ENCODE data around the gene LYPLAL1.
"Not testable (repeated sequence)": the region's sequence is repeated elsewhere in the genome, so short reads cannot be mapped to it uniquely, and the experiment has no call there.

LYPLAL1 gene

DNA sequence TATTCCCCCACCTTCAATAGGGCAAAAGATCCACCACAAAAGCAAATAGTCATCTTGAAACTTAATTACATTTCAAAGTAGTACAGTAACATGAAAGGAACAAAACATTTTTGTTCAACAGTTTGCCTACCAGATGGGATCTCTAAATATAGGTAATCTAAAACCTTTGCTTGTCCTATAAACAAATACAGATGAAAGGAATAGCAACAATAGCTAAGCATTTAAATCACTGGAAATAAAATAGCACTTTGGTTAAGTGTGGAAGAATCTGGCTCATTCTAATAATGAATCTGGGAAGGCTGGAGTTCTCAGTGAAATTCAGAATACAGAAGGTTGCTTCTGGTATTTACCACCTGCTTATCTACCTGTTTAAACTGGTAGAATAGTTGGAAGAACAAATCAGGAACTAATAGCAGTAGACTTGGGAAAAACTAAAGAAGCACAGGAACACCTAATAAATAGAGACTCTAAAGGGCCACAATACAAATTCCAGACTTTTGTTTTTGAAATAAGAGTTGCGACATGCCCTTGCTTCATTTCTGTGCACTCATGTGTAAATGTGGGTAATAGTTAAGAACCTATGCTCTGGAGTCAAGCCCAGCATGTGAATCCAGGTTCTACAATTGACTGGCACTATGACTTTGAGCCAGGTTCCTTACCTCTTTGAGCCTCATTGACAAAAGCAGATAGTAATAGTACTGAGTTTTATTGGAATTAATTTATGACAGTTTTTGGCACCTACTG lies 2.3 kb upstream of the LYPLAL1 start:
- DNase-seq, result no peak

DNA sequence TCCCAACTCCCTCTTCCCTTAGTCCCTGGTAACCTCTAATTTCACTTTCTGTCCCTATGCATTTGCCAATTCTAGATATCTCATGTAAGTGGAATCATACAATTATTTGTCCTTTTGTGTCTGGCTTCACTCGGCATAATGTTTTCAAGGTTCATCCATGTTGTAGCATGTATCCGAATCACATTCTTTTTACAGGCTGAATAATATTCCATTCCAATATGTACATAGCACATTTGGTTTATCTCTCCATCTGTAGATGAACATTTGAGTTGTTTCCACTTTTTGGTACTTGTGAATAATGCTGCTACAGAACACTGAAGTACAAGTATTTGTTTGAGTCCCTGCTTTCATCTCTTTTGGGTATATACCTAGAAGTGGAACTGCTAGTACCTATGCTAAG lies 857 bp upstream of the LYPLAL1 start:
- DNase-seq, result no peak

DNA sequence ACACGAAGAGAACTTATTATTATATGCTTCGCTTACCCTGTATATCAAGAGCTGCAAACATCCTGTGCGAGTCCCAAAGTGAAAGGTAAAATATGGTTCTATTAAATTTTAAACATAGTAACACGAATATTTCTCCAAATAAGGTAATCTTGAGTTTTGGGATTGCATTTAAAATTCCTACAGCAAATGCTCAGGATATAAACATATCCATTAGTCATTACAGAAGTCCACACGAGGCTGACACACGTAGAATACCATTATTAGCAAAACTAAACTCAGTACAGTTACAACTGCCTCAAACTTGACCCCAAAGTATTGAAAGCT lies 282 bp upstream of the LYPLAL1 start:
- no peak for DNase-seq

DNA sequence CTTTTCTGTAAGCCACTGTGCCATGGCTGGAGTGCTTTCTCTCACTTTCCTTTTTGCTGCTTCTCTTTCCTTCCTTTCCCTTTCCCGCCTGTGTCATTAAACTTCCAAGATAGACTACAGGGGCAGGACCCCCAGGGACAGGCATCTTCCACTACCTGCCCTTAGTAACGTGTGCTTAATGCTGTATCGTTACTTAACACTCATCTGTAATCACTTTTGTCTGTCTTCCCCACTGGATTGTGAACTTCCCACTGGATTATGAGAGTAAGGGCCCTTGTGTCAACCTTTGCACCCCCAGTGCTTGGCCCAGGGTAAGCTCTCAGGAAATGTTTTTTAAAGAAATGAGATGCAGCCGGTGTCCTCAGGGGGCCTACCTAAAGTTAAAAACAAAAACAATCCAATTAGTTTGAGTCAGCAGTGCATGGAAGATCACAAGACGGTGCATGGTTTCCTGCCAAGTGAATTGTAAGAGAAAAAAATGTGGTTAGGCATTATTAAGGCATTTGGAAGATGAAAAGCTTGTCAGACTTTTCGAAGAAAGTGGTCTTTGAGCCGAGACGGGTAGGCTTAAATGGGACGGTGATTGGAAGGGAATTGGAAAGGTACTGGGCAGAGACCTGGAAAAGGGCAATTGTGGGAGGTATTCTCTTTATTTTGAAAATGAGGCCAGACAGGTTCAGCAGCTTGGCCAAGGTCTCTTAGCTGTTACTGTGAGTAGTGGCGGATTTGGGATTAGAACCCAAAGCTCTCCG lies 958 bp downstream of the LYPLAL1 start:
- DNase-seq, result no peak

DNA sequence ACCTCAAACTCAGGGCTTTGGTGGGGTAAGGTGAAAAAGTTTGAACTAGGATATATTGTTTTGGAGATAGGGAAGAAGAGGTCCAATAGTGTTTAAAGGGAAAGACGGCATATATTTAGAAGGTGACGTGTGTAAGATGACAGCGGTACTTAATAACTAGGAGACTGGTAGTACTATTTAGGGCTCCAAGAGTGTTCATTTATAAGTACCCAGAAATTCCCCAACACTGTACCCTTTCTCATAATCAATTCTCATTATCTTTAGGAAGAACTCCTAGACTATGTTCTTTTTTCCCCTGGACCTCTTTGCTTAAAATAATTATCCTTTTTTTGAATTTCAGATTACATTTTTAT lies 1.5 kb downstream of the LYPLAL1 start:
- DNase-seq, result no peak

DNA sequence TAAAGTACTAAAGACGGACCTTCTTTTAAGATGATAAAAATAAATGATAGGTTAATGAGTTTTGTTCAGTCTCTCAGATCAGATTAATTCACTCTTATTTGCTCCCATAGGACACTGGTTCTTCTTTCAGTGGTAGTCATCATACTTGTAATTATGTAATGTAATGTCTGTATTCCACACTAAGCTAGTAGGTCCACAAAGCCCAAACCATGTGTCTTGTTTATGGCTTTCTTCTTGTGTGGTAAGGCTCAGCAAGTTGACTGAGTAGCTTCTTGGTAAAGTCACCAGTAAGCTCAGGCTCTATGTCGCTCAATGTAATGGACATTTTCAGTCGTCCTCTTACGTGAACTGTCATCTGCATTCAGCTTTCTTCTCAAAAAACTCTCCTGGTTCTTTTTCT lies 2.5 kb downstream of the LYPLAL1 start:
- DNase-seq, result no peak

DNA sequence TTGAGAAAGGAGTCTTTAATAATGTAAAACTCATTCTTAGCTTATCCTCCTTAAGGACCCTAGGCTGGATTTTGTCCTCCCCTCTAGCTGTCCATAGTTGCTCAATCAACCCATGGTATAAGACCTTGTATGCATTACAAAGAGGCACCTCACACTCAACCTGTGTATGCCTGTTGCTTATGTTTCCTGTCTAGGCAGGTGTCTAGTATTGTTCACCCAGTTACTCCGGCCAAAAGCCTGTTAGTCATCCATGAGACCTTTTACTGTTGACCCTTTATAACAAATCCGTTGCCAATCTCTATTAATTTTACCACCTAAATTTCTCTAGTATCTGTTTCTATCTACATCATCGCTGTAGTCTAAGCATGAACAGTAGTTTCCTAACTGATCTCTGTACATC lies 3.7 kb downstream of the LYPLAL1 start:
- DNase-seq, result no peak

DNA sequence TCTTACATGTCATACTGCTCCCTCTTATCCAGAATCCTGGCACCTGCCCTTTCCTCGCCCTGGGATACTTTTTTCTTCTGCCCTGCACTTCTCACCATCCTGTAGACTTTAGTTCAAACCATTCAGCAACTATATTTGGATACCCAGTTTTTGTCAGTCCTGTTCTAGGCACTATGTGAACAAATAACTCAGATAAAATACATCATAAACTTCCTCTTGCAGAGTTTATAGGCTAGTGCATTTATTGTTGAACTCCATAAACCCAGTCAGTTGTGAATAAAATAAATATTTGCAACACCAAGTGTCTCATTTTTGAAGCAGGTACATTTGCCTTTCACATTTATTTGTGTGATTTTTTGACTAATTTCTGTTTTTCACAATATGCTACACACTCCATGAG lies 4.3 kb downstream of the LYPLAL1 start:
- DNase-seq, result no peak

DNA sequence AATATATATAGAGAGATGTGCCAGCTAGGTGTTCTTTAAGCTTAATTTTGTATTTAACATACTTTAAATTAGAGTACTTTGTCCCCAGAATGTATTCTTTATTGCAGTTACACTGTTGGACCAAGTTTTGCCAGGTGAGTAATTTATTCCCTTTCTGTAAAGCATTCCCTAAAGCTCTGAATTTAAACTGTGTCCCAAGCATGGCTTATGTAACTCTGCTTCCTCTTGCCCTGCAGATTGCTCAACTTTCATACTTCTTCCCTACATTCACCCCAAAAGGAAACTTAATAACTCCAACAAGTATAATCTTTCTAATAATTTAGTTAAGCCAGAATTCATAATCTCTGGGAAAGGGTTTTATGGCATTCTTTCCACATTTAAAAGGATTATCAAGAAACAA lies 5.6 kb downstream of the LYPLAL1 start:
- no peak for DNase-seq

DNA sequence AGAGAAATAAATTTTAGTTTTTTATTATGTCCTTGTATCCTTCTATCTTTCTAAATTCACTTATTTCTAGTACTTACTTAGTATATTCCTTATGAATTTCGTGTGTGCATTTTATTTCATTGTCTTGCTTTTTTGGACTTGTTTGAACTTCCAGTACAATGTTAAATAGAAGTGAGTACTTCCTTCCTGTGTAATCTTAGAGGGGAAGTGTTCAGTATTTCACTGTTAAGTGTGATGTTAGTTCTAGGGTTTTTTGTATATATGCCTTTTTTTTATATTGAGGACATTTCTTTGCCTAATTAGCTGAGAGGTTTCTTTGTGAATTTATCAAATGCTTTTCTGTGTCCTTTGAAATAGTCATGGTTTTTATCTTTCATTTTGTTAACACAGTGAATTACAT lies 10.7 kb downstream of the LYPLAL1 start:
- no peak for DNase-seq

DNA sequence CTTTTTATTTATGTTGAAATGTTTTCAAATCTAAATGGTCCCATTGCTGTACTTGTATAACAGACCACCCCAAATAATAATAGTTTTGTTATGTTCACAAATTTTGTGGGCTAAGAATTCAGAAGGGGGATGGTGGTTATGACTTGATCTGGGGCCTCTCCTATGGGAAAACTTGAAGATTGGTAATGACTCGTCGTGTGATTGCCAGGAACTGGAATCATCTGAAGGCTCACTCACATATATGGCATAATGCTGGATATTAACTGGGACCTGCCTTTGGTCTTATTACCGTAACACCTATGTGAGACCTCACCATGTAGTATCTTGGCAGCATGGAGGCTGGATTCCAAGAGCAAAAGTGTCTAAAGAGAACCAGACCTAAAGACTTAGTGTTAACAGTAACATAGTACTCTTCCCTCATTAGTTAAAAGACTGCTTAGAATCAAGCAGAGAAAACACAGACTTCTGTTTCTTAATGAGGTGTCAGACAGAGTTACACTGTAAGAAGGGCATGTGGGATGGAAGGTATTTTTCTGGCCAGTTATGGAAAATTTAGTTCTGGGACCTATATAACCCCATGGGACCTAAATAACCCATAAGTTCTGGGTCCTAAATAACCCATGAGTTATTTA lies 11.9 kb downstream of the LYPLAL1 start:
- no peak for DNase-seq

DNA sequence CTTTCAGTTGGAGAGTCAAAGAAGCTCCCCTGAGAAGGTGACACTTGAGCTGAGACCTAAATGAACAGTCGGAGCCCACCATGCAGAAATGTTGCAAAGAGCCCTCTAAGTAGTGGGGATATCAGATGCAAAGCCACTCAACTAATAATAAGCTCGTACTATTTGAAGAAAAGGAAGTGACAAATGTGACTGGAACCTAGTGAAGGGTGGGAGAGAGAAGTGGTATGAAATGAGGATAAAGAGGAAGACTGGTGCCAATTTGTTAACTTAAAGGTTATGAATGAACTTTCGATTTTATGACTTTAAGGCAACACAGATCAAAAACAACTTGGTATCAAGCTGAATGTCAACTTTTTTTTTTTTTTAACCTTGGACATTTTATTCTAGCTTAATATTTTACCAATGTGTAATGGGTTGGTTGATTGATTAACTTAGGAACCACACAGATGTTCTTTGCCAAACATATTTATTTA lies 14.7 kb downstream of the LYPLAL1 start:
- no peak for DNase-seq

DNA sequence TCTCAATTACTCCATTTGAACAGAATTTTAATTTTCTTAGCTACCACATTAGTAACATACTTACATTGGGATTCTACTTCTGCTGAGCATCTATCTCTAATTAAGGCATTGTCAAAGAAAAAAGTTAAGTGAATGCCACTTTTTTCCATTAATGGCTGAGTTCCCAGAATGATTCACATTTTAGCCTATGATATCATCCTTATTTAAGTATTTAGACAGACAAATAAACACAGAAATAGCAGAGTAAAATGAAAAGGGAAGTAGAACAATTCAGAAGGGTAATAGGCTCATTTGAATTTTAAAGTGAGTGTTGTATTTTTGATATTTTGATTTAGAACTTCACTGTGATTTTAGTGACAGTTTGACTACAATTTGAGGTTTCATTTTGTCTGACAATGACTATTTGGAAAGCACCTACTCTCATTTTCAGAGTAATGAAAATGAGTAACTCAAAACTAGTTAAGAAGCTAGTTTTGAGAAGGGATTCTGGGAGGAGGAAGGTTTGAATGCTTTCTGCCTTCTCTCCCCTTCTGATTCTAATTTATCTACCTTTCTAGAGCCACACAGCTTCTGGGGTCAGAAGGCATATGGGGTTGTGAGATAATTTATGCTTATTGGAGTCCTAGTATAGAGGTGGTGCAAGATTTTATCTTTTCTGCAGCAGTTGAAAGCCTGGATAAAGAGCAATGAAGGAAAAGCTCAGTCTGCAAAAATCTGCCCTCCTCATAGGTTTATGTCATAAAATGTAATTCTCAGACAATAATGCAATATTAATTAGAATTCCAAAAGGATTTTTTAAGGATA lies 15.5 kb downstream of the LYPLAL1 start:
- no peak for DNase-seq

DNA sequence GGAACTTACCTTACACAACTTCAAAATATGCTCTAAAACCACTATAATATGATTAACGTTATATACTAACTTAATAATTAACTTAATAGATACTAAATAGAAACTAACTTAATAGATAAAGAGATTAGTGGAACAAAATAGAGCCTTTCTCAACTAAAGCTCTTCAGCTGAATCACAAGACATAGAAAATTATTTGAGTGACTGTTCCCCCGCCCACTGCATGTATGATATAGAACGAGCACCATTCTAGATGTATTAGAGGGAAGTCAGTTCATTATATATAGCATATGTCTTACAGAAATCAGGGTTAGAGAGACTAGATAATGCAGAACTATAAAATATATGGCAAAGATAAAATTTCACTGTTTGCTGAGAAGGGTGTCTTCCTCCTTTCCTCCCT lies 16.3 kb downstream of the LYPLAL1 start:
- DNase-seq, result no peak

DNA sequence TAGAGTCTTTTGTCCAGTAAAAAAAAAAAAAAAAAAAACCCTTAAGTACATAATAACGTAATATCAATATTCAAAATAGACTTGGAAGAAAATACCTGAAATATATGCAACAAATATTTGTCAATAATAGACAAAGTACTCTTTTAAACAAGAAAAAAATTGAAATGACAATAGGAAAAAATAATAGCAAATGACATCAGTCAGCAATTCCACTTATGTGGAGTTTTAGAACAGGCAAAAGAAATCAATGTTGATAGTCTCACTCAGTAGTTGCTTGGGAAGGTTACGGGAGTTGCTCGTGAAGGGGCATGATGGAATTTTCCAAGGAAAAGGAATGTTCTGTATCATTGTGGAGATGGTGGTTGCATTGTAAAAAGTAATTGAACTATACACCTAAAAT lies 16.9 kb downstream of the LYPLAL1 start:
- no peak for DNase-seq

DNA sequence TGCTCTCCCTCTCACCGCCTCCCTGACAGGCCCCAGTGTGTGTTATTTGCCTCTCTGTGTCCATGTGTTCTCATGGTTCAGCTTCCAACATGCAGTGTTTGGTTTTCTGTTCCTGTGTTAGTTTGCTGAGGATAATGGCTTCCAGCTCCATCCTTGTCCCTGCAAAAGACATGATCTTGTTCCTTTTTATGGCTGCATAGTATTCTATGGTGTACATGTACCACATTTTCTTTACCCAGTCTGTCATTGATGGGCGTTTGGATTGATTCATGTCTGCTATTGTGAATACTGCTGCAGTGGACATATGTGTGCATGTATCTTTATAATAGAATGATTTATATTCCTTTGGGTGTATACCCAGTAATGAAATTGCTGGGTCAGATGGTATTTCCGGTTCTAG lies 22.2 kb downstream of the LYPLAL1 start:
- not testable (repeated sequence) for DNase-seq

DNA sequence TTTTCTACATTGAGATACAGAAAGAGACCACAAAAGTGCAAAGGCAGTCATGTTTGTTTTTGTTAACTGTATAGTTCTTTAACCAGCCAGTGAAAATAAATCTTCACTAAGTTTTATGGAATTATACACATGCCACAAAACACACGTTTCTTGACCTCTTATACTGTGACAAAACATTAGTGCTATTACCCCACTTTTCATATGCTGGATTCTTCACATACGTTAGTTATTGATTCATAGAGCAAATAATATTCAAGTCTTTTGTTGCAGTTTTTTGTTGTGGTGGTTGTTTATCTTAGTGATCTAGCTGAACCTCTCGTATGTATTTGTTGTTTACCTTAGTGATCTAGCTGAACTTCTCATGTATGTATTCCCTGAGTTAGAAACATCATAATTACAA lies 28.0 kb downstream of the LYPLAL1 start:
- no peak for DNase-seq

DNA sequence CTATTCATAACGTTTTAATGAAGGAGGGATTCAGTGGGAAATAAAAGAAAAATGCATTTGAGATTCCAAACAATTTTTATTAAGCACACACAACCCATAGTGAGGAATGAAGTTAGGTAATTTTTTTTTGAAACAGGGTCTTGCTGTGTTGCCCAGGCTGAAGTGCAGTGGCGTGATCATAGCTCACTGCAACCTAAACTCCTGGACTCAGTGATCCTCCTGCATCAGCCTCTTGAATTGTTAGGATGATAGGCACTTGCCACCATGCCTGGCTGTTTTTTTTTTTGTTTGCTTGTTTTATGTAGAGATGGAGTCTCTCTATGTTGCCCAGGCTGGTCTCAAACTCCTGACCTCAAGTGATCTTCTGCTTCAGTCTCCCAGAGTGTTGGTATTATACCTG lies 28.9 kb downstream of the LYPLAL1 start:
- no peak for DNase-seq

DNA sequence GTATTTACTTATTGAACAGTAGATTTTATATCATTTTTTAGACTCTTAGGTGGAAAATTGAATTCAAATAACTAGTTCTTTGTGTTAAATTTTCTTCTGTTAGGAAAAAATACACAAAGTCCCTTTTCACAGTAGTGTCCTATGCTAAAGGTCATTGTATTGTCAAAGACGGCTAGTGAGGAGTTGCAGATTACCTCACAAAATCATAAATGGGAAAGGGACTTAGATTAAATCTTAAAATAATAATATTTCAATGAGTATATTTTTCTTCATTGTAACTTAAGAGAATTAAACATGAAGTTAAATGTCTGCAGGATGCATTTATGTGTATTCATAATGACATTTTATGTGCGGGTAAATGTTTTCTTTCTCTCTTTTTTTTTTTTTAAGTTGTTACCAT lies 32.7 kb downstream of the LYPLAL1 start:
- DNase-seq, result no peak

DNA sequence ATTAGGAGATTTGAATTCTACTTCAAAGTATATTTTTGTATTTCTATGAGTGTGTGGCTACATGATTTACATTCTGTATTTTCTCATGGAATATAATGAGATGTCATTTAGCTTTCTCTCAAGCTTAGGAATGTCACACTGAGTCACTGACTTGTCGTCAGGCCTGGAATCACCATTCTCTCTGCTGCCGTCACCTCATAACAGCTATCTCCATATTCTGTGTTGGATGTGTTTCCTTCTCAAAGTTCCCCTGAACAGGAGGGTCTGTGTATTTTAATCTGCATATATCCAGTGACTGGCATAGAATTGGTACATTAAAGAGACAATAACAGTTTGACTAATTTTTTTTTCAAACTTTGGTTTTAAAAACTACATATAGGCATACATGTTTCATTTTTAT lies 35.9 kb downstream of the LYPLAL1 start:
- no peak for DNase-seq

DNA sequence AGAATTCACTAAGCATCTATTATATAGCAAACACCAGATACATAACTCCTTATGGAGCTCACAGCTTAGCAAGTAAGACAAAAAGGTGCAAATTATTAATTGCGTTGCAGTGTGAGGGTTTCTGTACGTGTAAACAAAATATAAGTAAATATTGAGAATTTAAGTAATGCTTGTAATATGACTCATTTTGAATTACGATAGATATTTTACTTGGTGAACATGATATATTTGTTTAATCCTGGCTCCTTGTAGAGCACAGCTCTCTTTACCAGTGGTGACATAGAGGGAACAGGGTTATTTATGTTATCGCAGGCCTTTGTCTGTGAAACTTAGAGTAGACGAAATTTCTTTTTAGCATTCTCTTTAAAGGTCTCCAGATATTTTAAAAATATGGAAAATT lies 36.4 kb downstream of the LYPLAL1 start:
- no peak for DNase-seq

DNA sequence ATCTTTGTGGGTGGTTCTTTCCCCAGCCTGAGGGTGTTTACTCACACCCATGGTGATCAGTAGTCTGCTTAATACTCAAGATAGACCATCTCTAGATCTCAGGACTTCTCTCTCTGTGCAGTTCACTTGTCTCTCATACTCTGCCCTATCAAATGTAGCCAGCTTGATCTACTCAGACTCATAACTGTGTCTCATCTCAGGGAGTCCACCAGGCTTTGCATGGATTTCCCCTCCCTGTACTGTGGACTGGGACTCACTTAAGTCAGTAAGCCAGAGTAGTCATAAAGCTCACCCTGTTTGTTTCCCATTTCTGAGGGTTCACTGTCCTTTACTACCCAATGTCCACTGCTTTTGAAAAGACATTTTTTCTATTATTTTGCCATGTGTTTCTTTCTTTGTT lies 41.8 kb downstream of the LYPLAL1 start:
- DNase-seq, result no peak

DNA sequence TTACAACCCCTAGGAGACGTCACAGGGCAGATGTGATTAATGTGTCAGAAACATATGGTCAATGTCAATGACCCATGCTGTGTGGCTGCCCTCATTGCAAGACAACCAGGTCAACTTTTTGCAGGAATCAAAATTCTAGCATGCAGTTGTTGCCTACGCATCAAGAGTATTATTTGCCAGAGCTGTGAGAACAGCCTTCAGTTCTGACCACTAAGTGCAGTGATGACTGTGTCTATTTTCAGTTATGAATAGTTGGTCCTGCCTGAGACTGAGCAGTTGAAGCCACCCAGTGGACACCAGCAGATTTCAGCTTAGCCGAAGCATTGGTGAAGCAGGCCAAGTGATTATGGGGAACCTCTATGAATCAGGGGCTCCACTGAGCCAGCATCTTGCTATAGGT lies 47.3 kb downstream of the LYPLAL1 start:
- no peak for DNase-seq

DNA sequence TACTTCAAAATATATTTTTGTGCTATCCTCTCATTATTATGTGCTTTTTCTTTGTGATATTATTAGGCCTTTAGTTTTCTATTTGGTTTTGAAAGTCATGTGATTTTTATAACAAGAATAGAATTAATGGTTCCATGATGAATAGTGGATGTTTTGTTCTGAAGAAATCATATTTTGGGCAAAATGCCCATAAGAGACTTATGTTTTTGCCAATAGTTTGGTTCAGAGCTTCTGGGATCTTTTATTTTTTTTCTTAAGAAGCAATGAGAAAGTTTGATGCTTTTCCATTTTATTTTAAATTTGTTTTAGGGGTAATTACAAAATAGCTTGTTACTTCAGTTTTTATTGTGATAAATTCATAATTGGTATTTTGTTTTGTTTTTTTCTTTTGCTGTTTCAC lies 49.8 kb downstream of the LYPLAL1 start:
- DNase-seq, result no peak

All from NCI-H1436 (cell line).